PC-9 (cell line): ENCODE measurements around the gene PMEL.

Experiments used
- EZH2 ChIP-seq: fragments of 200-600 bp; sonication (generic); IDR thresholded peaks from 2 replicates; pipeline ENCODE4 v1.8.0; 2017; ENCODE audit warnings: antibody characterized with exemption, low read depth
- TF ChIP-seq, protein P1 (sequence below): fragments of 200-600 bp; sonication (generic); conservative IDR thresholded peaks from 2 replicates; pipeline ENCODE4 v1.6.1; 2017; ENCODE audit warnings: mixed run types, antibody characterized with exemption, mild to moderate bottlenecking, moderate library complexity

GRCh38 chr12:55991110-55991509 is 25.3 kb upstream of the PMEL start:
- TF ChIP-seq, protein P1, sequence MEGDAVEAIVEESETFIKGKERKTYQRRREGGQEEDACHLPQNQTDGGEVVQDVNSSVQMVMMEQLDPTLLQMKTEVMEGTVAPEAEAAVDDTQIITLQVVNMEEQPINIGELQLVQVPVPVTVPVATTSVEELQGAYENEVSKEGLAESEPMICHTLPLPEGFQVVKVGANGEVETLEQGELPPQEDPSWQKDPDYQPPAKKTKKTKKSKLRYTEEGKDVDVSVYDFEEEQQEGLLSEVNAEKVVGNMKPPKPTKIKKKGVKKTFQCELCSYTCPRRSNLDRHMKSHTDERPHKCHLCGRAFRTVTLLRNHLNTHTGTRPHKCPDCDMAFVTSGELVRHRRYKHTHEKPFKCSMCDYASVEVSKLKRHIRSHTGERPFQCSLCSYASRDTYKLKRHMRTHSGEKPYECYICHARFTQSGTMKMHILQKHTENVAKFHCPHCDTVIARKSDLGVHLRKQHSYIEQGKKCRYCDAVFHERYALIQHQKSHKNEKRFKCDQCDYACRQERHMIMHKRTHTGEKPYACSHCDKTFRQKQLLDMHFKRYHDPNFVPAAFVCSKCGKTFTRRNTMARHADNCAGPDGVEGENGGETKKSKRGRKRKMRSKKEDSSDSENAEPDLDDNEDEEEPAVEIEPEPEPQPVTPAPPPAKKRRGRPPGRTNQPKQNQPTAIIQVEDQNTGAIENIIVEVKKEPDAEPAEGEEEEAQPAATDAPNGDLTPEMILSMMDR, result no peak
- no peak for TF ChIP-seq EZH2
